Endothelial cell (in vitro differentiated cells): Measurements from ENCODE around the gene GAK. TPM values are rescaled to one million over a fixed set of nuclear protein-coding genes. Genes with fewer than 3 reads are reported as not detected.

Source experiments
- DNase-seq: peaks from one replicate; pipeline ENCODE4 v3.0.0; 2021; ENCODE audit warnings: low spot score
- H3K27ac Mint-ChIP-seq: one replicate; pipeline ENCODE4 v1.8.0; 2021; ENCODE audit warnings: mixed read lengths, inconsistent platforms; ENCODE audit not compliant: unreplicated experiment
- H3K27me3 Mint-ChIP-seq: one replicate; pipeline ENCODE4 v1.8.0; 2021; ENCODE audit warnings: mild to moderate bottlenecking, moderate library complexity, mixed read lengths, inconsistent platforms; ENCODE audit not compliant: unreplicated experiment
- H3K36me3 Mint-ChIP-seq: one replicate; pipeline ENCODE4 v1.8.0; 2021; ENCODE audit warnings: mild to moderate bottlenecking, low read depth, mixed read lengths, inconsistent platforms; ENCODE audit not compliant: unreplicated experiment
- H3K4me1 Mint-ChIP-seq: one replicate; pipeline ENCODE4 v1.8.0; 2021; ENCODE audit warnings: mild to moderate bottlenecking, mixed read lengths, inconsistent platforms; ENCODE audit not compliant: unreplicated experiment
- H3K4me3 Mint-ChIP-seq: one replicate; pipeline ENCODE4 v1.8.0; 2021; ENCODE audit warnings: mild to moderate bottlenecking, mixed read lengths, inconsistent platforms; ENCODE audit not compliant: unreplicated experiment
- H3K9me3 Mint-ChIP-seq: one replicate; pipeline ENCODE4 v1.8.0; 2021; ENCODE audit warnings: mixed read lengths, inconsistent platforms; ENCODE audit not compliant: unreplicated experiment
- total RNA-seq: library from RNA; stranded (reverse); fragmentation: NEBNext Ultra II Directional; extraction: Animal tissue kit (Norgen Biotek cat#: 25700); gene quantifications from one replicate; pipeline ENCODE4 v1.2.1, GENCODE V29; 2021; ENCODE audit not compliant: unreplicated experiment
- TF ChIP-seq, protein P1 (sequence below): fragments of 200-600 bp; sonication (generic); IDR thresholded peaks from one replicate; pipeline ENCODE4 v1.5.0; 2021; ENCODE audit warnings: antibody characterized with exemption; ENCODE audit not compliant: unreplicated experiment

GAK gene
- total RNA-seq, 1 donor from 2014 or later, result 112 TPM

DNA sequence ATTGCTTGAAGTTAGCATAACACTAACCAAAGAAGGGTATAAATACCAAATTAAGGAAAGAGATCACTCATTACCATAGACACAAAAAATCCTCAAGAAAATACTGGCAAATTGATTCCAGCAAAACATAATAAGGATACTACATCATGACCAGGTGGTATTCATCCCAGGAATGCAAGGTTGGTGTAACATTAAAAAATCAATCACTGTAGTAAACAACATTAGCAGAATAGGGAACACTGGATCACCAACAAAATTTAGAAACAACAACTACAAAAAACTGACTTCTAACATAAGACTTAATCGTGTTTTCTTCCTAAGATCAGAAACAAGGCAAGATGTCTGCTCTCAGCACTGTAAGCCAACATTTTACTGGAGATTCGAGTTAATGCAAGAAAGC, 14.1 kb downstream of the GAK start:
- no peaks in the 10 kb centered on the region for H3K9me3 Mint-ChIP-seq
- no peak for DNase-seq
- H3K4me1 Mint-ChIP-seq, result peaks cover 43% of the 10 kb centered on the region
- H3K27ac Mint-ChIP-seq, result no peak overlapping the region
- peaks cover 8% of the 10 kb centered on the region for H3K36me3 Mint-ChIP-seq
- H3K4me3 Mint-ChIP-seq, result no peak overlapping the region
- TF ChIP-seq, protein P1, sequence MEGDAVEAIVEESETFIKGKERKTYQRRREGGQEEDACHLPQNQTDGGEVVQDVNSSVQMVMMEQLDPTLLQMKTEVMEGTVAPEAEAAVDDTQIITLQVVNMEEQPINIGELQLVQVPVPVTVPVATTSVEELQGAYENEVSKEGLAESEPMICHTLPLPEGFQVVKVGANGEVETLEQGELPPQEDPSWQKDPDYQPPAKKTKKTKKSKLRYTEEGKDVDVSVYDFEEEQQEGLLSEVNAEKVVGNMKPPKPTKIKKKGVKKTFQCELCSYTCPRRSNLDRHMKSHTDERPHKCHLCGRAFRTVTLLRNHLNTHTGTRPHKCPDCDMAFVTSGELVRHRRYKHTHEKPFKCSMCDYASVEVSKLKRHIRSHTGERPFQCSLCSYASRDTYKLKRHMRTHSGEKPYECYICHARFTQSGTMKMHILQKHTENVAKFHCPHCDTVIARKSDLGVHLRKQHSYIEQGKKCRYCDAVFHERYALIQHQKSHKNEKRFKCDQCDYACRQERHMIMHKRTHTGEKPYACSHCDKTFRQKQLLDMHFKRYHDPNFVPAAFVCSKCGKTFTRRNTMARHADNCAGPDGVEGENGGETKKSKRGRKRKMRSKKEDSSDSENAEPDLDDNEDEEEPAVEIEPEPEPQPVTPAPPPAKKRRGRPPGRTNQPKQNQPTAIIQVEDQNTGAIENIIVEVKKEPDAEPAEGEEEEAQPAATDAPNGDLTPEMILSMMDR, result no peak
- H3K27me3 Mint-ChIP-seq, result peaks cover 8% of the 10 kb centered on the region

DNA sequence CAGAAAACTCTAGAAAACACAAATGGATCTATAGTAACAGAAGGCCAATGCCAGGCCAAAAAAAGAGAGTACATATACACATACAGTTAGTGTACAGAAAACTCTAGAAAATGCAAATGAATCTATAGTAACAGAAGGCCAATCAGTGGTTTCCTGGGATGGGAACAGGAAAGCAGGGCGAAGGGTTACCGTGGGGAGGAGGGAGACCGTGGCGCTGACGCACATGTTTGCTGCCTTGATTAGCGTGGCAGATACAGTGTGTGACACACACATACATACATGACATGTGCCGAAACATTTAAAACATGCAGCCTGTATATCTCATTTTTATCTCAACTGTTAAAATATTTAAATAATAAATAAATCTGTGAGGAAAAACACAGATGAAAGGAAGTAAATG, 14.7 kb downstream of the GAK start:
- no peak for DNase-seq
- Mint-ChIP-seq H3K4me1 (peaks cover 38% of the 10 kb centered on the region), H3K4me3 (no peak overlapping the region), H3K9me3 (no peaks in the 10 kb centered on the region), H3K36me3 (peaks cover 9% of the 10 kb centered on the region), H3K27me3 (peaks cover 8% of the 10 kb centered on the region), H3K27ac (no peak overlapping the region)
- TF ChIP-seq, protein P1, result no peak

DNA sequence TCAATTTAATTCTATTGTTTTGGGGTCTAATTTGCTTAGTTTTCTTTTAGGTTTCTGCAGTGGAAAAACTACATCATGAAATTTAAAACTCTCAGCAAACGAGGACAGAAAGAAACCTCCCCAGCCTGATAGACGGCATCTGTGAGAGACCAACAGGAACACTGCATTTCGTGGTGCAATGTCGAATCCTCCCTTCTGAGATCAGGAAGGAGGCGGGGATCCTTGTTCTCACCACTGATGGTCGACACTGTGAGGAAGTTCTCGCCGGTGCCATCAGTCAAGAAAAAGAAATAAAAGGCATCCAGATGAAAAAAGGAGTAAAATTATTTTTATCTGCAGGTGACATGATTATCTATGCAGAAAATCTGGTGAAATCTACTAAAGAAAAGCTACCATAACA, 16.5 kb downstream of the GAK start:
- no peaks in the 10 kb centered on the region for H3K9me3 Mint-ChIP-seq
- H3K4me3 Mint-ChIP-seq, result no peak overlapping the region
- H3K27me3 Mint-ChIP-seq, result peaks cover 7% of the 10 kb centered on the region
- H3K36me3 Mint-ChIP-seq, result peaks cover 17% of the 10 kb centered on the region
- no peak for DNase-seq
- H3K4me1 Mint-ChIP-seq, result peaks cover 31% of the 10 kb centered on the region
- H3K27ac Mint-ChIP-seq, result peak overlapping the region; percentile 14
- TF ChIP-seq, protein P1, result no peak

DNA sequence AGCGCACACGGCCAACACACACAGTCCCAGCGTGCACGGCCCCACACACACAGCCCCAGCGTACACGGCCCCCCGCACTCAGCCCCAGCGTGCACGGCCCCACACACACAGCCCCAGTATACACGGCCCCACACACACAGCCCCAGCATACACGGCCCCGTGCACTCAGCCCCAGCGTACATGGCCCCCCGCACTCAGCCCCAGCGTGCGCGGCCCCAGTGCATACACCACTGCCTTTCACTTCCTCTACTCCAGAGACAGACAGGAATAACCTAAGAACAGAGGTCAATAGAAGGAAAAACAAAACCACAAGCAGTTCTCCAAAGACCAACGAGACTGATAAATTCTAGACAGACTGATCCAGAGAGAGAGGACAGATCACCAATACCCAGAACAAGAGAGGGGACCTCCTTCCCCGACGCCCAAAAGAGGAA, 17.1 kb downstream of the GAK start:
- H3K27ac Mint-ChIP-seq, result peak overlapping the region; percentile 88
- H3K36me3 Mint-ChIP-seq, result peaks cover 17% of the 10 kb centered on the region
- H3K4me1 Mint-ChIP-seq, result peaks cover 31% of the 10 kb centered on the region
- H3K9me3 Mint-ChIP-seq, result no peaks in the 10 kb centered on the region
- no peak for DNase-seq
- peak overlapping the region; percentile 29 for H3K4me3 Mint-ChIP-seq
- H3K27me3 Mint-ChIP-seq, result peaks cover 7% of the 10 kb centered on the region
- TF ChIP-seq, protein P1, result no peak

DNA sequence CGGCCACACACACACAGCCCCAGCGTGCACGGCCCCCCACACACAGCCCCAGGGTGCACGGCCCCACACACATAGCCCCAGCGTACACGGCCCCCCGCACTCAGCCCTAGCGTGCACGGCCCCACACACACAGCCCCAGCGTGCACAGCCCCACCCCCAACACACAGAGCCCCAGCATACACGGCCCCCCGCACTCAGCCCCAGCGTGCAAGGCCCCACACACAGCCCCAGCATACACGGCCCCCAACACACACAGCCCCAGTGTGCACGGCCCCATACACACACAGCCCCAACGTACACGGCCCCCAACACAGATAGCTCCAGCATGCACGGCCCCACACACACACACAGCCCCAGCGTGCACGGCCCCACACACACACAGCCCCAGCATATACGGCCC, 17.6 kb downstream of the GAK start:
- peaks cover 7% of the 10 kb centered on the region for H3K27me3 Mint-ChIP-seq
- H3K4me1 Mint-ChIP-seq, result peaks cover 28% of the 10 kb centered on the region
- H3K4me3 Mint-ChIP-seq, result no peak overlapping the region
- H3K9me3 Mint-ChIP-seq, result no peaks in the 10 kb centered on the region
- TF ChIP-seq, protein P1, result no peak
- H3K27ac Mint-ChIP-seq, result no peak overlapping the region
- peaks cover 20% of the 10 kb centered on the region for H3K36me3 Mint-ChIP-seq
- DNase-seq, result no peak
